ENCODE measurements around the gene ZFYVE9.
"Not testable (repeated sequence)": the region's sequence is repeated elsewhere in the genome, so short reads cannot be mapped to it uniquely, and the experiment has no call there.

ZFYVE9 gene

DNA sequence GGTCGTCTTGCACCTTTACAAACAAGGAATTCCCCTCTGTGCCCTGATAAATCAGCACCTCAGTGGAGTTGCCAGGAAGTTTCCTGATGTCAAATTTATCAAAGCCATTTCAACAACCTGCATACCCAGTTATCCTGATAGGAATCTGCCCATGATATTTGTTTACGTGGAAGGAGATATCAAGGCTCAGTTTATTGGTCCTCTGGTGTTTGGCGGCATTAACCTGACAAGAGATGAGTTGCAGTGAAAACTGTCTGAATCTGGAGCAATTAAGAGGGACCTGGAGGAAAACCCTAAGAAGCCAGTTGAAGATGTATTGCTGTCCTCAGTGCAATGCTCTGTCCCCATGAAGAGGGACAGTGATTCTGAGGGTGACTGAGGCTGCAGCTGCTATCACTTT lies 38.3 kb downstream of the ZFYVE9 start (continued):
- TF ChIP-seq, protein P1, sequence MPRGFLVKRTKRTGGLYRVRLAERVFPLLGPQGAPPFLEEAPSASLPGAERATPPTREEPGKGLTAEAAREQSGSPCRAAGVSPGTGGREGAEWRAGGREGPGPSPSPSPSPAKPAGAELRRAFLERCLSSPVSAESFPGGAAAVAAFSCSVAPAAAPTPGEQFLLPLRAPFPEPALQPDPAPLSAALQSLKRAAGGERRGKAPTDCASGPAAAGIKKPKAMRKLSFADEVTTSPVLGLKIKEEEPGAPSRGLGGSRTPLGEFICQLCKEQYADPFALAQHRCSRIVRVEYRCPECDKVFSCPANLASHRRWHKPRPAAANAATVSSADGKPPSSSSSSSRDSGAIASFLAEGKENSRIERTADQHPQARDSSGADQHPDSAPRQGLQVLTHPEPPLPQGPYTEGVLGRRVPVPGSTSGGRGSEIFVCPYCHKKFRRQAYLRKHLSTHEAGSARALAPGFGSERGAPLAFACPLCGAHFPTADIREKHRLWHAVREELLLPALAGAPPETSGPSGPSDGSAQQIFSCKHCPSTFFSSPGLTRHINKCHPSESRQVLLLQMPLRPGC (tag by site-specific recombination; IDR thresholded peaks at IDR 0.05): no peak
- TF ChIP-seq ZNF324 (tag by site-specific recombination; IDR thresholded peaks at IDR 0.05) (no peak), ZFP41 (tag by site-specific recombination; IDR thresholded peaks at IDR 0.05; ENCODE audit: borderline replicate concordance) (no peak), HOXD13 (CRISPR knock-in tag; IDR thresholded peaks at IDR 0.05; ENCODE audit: borderline replicate concordance) (no peak), SETDB1 (IDR thresholded peaks at IDR 0.05; ENCODE audit: insufficient read length, low read length) (no peak), ZNF621 (tag by site-specific recombination; IDR thresholded peaks at IDR 0.05) (no peak)
- TF ChIP-seq, protein P2, sequence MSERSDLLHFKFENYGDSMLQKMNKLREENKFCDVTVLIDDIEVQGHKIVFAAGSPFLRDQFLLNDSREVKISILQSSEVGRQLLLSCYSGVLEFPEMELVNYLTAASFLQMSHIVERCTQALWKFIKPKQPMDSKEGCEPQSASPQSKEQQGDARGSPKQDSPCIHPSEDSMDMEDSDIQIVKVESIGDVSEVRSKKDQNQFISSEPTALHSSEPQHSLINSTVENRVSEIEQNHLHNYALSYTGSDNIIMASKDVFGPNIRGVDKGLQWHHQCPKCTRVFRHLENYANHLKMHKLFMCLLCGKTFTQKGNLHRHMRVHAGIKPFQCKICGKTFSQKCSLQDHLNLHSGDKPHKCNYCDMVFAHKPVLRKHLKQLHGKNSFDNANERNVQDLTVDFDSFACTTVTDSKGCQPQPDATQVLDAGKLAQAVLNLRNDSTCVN (tag by site-specific recombination; optimal IDR thresholded peaks at IDR 0.05): no peak
- TF ChIP-seq, protein P3, sequence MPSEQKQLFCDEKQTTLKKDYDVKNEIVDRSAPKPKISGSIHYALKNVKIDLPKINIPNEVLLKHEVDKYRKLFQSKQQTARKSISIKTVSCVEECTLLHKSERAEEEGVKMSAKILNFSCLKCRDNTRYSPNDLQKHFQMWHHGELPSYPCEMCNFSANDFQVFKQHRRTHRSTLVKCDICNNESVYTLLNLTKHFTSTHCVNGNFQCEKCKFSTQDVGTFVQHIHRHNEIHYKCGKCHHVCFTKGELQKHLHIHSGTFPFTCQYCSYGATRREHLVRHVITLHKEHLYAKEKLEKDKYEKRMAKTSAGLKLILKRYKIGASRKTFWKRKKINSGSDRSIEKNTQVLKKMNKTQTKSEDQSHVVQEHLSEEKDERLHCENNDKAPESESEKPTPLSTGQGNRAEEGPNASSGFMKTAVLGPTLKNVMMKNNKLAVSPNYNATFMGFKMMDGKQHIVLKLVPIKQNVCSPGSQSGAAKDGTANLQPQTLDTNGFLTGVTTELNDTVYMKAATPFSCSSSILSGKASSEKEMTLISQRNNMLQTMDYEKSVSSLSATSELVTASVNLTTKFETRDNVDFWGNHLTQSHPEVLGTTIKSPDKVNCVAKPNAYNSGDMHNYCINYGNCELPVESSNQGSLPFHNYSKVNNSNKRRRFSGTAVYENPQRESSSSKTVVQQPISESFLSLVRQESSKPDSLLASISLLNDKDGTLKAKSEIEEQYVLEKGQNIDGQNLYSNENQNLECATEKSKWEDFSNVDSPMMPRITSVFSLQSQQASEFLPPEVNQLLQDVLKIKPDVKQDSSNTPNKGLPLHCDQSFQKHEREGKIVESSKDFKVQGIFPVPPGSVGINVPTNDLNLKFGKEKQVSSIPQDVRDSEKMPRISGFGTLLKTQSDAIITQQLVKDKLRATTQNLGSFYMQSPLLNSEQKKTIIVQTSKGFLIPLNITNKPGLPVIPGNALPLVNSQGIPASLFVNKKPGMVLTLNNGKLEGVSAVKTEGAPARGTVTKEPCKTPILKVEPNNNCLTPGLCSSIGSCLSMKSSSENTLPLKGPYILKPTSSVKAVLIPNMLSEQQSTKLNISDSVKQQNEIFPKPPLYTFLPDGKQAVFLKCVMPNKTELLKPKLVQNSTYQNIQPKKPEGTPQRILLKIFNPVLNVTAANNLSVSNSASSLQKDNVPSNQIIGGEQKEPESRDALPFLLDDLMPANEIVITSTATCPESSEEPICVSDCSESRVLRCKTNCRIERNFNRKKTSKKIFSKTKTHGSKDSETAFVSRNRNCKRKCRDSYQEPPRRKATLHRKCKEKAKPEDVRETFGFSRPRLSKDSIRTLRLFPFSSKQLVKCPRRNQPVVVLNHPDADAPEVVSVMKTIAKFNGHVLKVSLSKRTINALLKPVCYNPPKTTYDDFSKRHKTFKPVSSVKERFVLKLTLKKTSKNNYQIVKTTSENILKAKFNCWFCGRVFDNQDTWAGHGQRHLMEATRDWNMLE (tag by site-specific recombination; conservative IDR thresholded peaks at IDR 0.05; ENCODE audit: low read depth): no peak
- TF ChIP-seq, protein P4, sequence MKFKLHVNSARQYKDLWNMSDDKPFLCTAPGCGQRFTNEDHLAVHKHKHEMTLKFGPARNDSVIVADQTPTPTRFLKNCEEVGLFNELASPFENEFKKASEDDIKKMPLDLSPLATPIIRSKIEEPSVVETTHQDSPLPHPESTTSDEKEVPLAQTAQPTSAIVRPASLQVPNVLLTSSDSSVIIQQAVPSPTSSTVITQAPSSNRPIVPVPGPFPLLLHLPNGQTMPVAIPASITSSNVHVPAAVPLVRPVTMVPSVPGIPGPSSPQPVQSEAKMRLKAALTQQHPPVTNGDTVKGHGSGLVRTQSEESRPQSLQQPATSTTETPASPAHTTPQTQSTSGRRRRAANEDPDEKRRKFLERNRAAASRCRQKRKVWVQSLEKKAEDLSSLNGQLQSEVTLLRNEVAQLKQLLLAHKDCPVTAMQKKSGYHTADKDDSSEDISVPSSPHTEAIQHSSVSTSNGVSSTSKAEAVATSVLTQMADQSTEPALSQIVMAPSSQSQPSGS (tag by site-specific recombination; IDR thresholded peaks at IDR 0.05; ENCODE audit: low read depth): no peak

DNA sequence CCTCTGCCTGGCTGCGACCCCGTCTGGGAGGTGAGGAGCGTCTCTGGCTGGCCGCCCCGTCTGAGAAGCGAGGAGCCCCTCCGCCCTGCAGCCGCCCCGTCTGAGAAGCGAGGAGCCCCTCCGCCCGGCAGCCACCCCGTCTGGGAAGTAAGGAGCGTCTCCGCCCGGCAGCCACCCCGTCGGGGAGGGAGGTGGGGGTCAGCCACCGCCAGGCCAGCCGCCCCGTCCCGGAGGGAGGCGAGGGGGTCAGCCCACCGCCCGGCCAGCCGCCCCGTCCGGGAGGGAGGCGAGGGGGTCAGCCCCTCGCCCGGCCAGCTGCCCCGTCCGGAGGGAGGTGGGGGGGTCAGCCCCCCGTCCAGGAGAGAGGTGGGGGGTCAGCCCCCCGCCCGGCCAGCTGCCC lies 39.9 kb downstream of the ZFYVE9 start:
- POLR2A ChIA-PET; H3K9me3 ChIP-seq (ENCODE audit: control insufficient read depth, insufficient read depth, low read depth, low read length); H3K27ac ChIP-seq (ENCODE audit: extremely low read depth, low read depth, low read length); H3K4me3 ChIP-seq (ENCODE audit: low read depth, low read length); CTCF ChIA-PET; H3K4me1 ChIP-seq (ENCODE audit: control insufficient read depth, insufficient read depth, low read length); H3K36me3 ChIP-seq (ENCODE audit: control insufficient read depth in 2 of 2, insufficient read depth in 1 of 2, low read length in 2 of 2): not testable (repeated sequence)

DNA sequence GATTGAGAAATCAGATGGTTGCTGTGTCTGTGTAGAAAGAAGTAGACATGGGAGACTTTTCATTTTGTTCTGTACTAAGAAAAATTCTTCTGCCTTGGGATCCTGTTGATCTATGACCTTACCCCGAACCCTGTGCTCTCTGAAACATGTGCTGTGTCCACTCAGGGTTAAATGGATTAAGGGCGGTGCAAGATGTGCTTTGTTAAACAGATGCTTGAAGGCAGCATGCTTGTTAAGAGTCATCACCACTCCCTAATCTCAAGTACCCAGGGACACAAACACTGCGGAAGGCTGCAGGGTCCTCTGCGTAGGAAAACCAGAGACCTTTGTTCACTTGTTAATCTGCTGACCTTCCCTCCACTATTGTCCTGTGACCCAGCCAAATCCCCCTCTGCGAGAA lies 40.4 kb downstream of the ZFYVE9 start:
- H3K27ac ChIP-seq (ENCODE audit: extremely low read depth, low read depth, low read length); H3K36me3 ChIP-seq (ENCODE audit: control insufficient read depth in 2 of 2, insufficient read depth in 1 of 2, low read length in 2 of 2); POLR2A ChIA-PET; H3K4me1 ChIP-seq (ENCODE audit: control insufficient read depth, insufficient read depth, low read length); H3K4me3 ChIP-seq (ENCODE audit: low read depth, low read length); H3K9me3 ChIP-seq (ENCODE audit: control insufficient read depth, insufficient read depth, low read depth, low read length): not testable (repeated sequence)
- CTCF ChIA-PET: interaction anchor here (0.6 kb wide), 1 partner anchor 1571 kb away, joined by 4 read pairs; no protein-coding TSS in a partner anchor

DNA sequence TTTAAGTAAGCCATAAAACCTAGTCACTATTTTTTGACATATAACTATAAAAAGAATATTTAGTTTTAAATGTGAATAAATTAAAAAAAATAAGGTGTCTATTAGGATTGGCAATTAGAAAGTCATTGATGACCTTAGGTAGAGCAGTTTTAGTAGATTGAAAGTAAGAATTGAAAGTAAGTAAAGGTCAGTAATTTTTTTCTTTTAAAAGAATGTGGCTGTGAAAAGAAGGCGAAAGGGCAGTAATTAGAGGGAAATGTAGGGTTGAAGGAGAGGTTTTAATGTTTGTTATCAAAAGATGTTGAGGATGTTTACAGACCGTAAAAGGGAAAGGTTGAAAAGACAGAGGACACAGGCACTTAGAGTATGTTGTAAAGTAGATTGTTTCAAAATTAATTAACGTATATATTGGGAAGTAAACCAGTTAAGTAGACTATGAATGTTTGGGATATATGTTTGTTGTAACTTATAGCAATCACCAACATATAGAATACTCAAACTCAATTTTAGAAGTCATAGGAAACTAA lies 41.0 kb downstream of the ZFYVE9 start:
- 0 out of 2 replicates have a peak, but pooled peaks cover 3% of the 10 kb centered on the region for H3K4me1 ChIP-seq (ENCODE audit: control insufficient read depth, insufficient read depth, low read length)
- H3K27ac ChIP-seq (ENCODE audit: extremely low read depth, low read depth, low read length): no peak overlapping the region
- H3K36me3 ChIP-seq (ENCODE audit: control insufficient read depth in 2 of 2, insufficient read depth in 1 of 2, low read length in 2 of 2): no peaks in the 10 kb centered on the region
- no peaks in the 10 kb centered on the region for H3K9me3 ChIP-seq (ENCODE audit: control insufficient read depth, insufficient read depth, low read depth, low read length)
- H3K4me3 ChIP-seq (ENCODE audit: low read depth, low read length): no peak overlapping the region
- POLR2A ChIA-PET: no interaction called here
- CTCF ChIA-PET: interaction anchor here (0.6 kb wide), 1 partner anchor 1571 kb away, joined by 4 read pairs; no protein-coding TSS in a partner anchor
- TF ChIP-seq WT1 (tag by site-specific recombination; IDR thresholded peaks at IDR 0.05) (peak; percentile 88), ZBTB1 (tag by site-specific recombination; IDR thresholded peaks at IDR 0.05) (no peak), PRDM1 (tag by site-specific recombination; IDR thresholded peaks at IDR 0.05) (peak; percentile 92), ZNF555 (tag by site-specific recombination; conservative IDR thresholded peaks at IDR 0.05) (no peak), FEZF1 (tag by site-specific recombination; IDR thresholded peaks at IDR 0.05) (peak; percentile 86)
- TF ChIP-seq, protein P5, sequence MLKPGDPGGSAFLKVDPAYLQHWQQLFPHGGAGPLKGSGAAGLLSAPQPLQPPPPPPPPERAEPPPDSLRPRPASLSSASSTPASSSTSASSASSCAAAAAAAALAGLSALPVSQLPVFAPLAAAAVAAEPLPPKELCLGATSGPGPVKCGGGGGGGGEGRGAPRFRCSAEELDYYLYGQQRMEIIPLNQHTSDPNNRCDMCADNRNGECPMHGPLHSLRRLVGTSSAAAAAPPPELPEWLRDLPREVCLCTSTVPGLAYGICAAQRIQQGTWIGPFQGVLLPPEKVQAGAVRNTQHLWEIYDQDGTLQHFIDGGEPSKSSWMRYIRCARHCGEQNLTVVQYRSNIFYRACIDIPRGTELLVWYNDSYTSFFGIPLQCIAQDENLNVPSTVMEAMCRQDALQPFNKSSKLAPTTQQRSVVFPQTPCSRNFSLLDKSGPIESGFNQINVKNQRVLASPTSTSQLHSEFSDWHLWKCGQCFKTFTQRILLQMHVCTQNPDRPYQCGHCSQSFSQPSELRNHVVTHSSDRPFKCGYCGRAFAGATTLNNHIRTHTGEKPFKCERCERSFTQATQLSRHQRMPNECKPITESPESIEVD (tag by site-specific recombination; IDR thresholded peaks at IDR 0.05): peak; percentile 64

All from HEK293 (cell line).